Activated naive CD4-positive, alpha-beta T cell treated with anti-CD3 and anti-CD28 coated beads, Interleukin-2, amount 10 ng/mL, durations not matched to agents 7 days and 5 days (primary cell): ENCODE results near the gene NFAM1.

Source experiments
- CTCF ChIA-PET: fragments of 350-600 bp; sonication (Branson Sonifier 250); formaldehyde crosslinking; loops from one replicate; lab custom pipeline; 2021; ENCODE audit warnings: antibody characterized with exemption; lab: Charles Lee
- DNase-seq: peaks from one replicate; pipeline ENCODE4 v3.0.0-alpha.2; 2020
- H3K27ac Mint-ChIP-seq: one replicate; pipeline ENCODE4 v1.8.0; 2021; ENCODE audit warnings: mild to moderate bottlenecking, moderate library complexity, mixed read lengths
- H3K27me3 Mint-ChIP-seq: one replicate; pipeline ENCODE4 v1.8.0; 2021; ENCODE audit warnings: mild to moderate bottlenecking, mixed read lengths
- H3K36me3 Mint-ChIP-seq: one replicate; pipeline ENCODE4 v1.8.0; 2021; ENCODE audit warnings: mixed read lengths
- H3K4me1 Mint-ChIP-seq: one replicate; pipeline ENCODE4 v1.8.0; 2021; ENCODE audit warnings: mixed read lengths
- H3K4me3 Mint-ChIP-seq: one replicate; pipeline ENCODE4 v1.8.0; 2021; ENCODE audit warnings: mild to moderate bottlenecking, moderate library complexity, mixed read lengths
- H3K9me3 Mint-ChIP-seq: one replicate; pipeline ENCODE4 v1.8.0; 2021; ENCODE audit warnings: mixed read lengths

Gene NFAM1

GRCh38 chr22:42433754-42434682, 1.8 kb upstream of the NFAM1 start:
- H3K27ac Mint-ChIP-seq: no peak overlapping the region
- CTCF ChIA-PET: interaction anchor here (1.0 kb wide), 1 partner anchor 10 kb away, joined by 3 read pairs; no protein-coding TSS in a partner anchor
- H3K27me3 Mint-ChIP-seq: peaks cover 83% of the 10 kb centered on the region
- no peak overlapping the region for H3K4me3 Mint-ChIP-seq
- H3K4me1 Mint-ChIP-seq: peaks cover 21% of the 10 kb centered on the region
- no peak for DNase-seq
- no peaks in the 10 kb centered on the region for H3K9me3 Mint-ChIP-seq
- no peaks in the 10 kb centered on the region for H3K36me3 Mint-ChIP-seq

GRCh38 chr22:42432818-42433217, 615 bp upstream of the NFAM1 start:
- no peak overlapping the region for H3K27ac Mint-ChIP-seq
- no peaks in the 10 kb centered on the region for H3K9me3 Mint-ChIP-seq
- no peaks in the 10 kb centered on the region for H3K36me3 Mint-ChIP-seq
- CTCF ChIA-PET: interaction anchor here (1.4 kb wide), 1 partner anchor 128 kb away, joined by 4 read pairs; no protein-coding TSS in a partner anchor
- H3K27me3 Mint-ChIP-seq: peaks cover 86% of the 10 kb centered on the region
- peaks cover 14% of the 10 kb centered on the region for H3K4me1 Mint-ChIP-seq
- DNase-seq: no peak
- H3K4me3 Mint-ChIP-seq: no peak overlapping the region

GRCh38 chr22:42431401-42432019, 693 bp downstream of the NFAM1 start:
- no peak overlapping the region for H3K4me3 Mint-ChIP-seq
- CTCF ChIA-PET: interaction anchor here (0.6 to 1.4 kb wide), 3 partner anchors 13 to 129 kb away, joined by 3 to 4 read pairs (median 4); no protein-coding TSS in a partner anchor
- H3K27me3 Mint-ChIP-seq: peaks cover 80% of the 10 kb centered on the region

GRCh38 chr22:42430528-42431125, 1.6 kb downstream of the NFAM1 start:
- Mint-ChIP-seq H3K27me3 (peaks cover 80% of the 10 kb centered on the region), H3K36me3 (no peaks in the 10 kb centered on the region), H3K4me3 (no peak overlapping the region), H3K4me1 (no peaks in the 10 kb centered on the region), H3K27ac (no peak overlapping the region), H3K9me3 (no peaks in the 10 kb centered on the region)
- CTCF ChIA-PET: interaction anchor here (0.9 kb wide), 1 partner anchor 14 kb away, joined by 4 read pairs; no protein-coding TSS in a partner anchor
- no peak for DNase-seq

More at GRCh38 chr22:42431401-42432019, 693 bp downstream of the NFAM1 start:
- Mint-ChIP-seq H3K9me3 (no peaks in the 10 kb centered on the region), H3K36me3 (no peaks in the 10 kb centered on the region), H3K4me1 (peaks cover 3% of the 10 kb centered on the region), H3K27ac (no peak overlapping the region)
- no peak for DNase-seq

GRCh38 chr22:42428760-42429159, 3.4 kb downstream of the NFAM1 start:
- H3K27me3 Mint-ChIP-seq: peaks cover 70% of the 10 kb centered on the region
- no peak for DNase-seq
- H3K9me3 Mint-ChIP-seq: no peaks in the 10 kb centered on the region
- no peaks in the 10 kb centered on the region for H3K36me3 Mint-ChIP-seq
- no peak overlapping the region for H3K4me3 Mint-ChIP-seq
- CTCF ChIA-PET: no interaction called here
- no peaks in the 10 kb centered on the region for H3K4me1 Mint-ChIP-seq
- no peak overlapping the region for H3K27ac Mint-ChIP-seq

- CTCF ChIA-PET: no interaction called here
- H3K9me3 Mint-ChIP-seq: no peaks in the 10 kb centered on the region
- peaks cover 64% of the 10 kb centered on the region for H3K27me3 Mint-ChIP-seq
- no peaks in the 10 kb centered on the region for H3K4me1 Mint-ChIP-seq
- no peaks in the 10 kb centered on the region for H3K36me3 Mint-ChIP-seq
- DNase-seq: no peak
- no peak overlapping the region for H3K4me3 Mint-ChIP-seq
- H3K27ac Mint-ChIP-seq: no peak overlapping the region
These were observed 4.2 kb downstream of the NFAM1 start for GRCh38 chr22:42428025-42428424.

GRCh38 chr22:42427167-42427566, 5.0 kb downstream of the NFAM1 start:
- no peak for DNase-seq
- H3K9me3 Mint-ChIP-seq: no peaks in the 10 kb centered on the region

GRCh38 chr22:42425989-42426355, 6.2 kb downstream of the NFAM1 start:
- DNase-seq: no peak
- Mint-ChIP-seq H3K4me3 (no peak overlapping the region), H3K36me3 (no peaks in the 10 kb centered on the region), H3K9me3 (no peaks in the 10 kb centered on the region), H3K27ac (no peak overlapping the region), H3K27me3 (peaks cover 64% of the 10 kb centered on the region), H3K4me1 (peaks cover 2% of the 10 kb centered on the region)
- CTCF ChIA-PET: no interaction called here

More at GRCh38 chr22:42427167-42427566, 5.0 kb downstream of the NFAM1 start:
- Mint-ChIP-seq H3K36me3 (no peaks in the 10 kb centered on the region), H3K27ac (no peak overlapping the region), H3K27me3 (peaks cover 64% of the 10 kb centered on the region), H3K4me1 (no peaks in the 10 kb centered on the region), H3K4me3 (no peak overlapping the region)
- CTCF ChIA-PET: no interaction called here

GRCh38 chr22:42425337-42425988, 6.7 kb downstream of the NFAM1 start:
- DNase-seq: no peak
- Mint-ChIP-seq H3K4me3 (no peak overlapping the region), H3K36me3 (no peaks in the 10 kb centered on the region), H3K9me3 (no peaks in the 10 kb centered on the region), H3K27ac (no peak overlapping the region), H3K4me1 (peaks cover 2% of the 10 kb centered on the region), H3K27me3 (peaks cover 62% of the 10 kb centered on the region)
- CTCF ChIA-PET: no interaction called here

GRCh38 chr22:42419243-42419881, 12.8 kb downstream of the NFAM1 start:
- CTCF ChIA-PET: no interaction called here
- Mint-ChIP-seq H3K9me3 (no peaks in the 10 kb centered on the region), H3K27ac (no peak overlapping the region), H3K4me1 (peaks cover 2% of the 10 kb centered on the region), H3K27me3 (peaks cover 50% of the 10 kb centered on the region), H3K4me3 (no peak overlapping the region), H3K36me3 (no peaks in the 10 kb centered on the region)
- no peak for DNase-seq

- no peak overlapping the region for H3K27ac Mint-ChIP-seq
- no peak for DNase-seq
- peaks cover 50% of the 10 kb centered on the region for H3K27me3 Mint-ChIP-seq
- H3K36me3 Mint-ChIP-seq: no peaks in the 10 kb centered on the region
- peaks cover 2% of the 10 kb centered on the region for H3K4me1 Mint-ChIP-seq
- no peaks in the 10 kb centered on the region for H3K9me3 Mint-ChIP-seq
- CTCF ChIA-PET: no interaction called here
- H3K4me3 Mint-ChIP-seq: no peak overlapping the region
These were observed 13.4 kb downstream of the NFAM1 start for GRCh38 chr22:42418811-42419242.

- CTCF ChIA-PET: no interaction called here
- Mint-ChIP-seq H3K4me1 (peaks cover 2% of the 10 kb centered on the region), H3K4me3 (no peak overlapping the region), H3K27ac (no peak overlapping the region), H3K9me3 (no peaks in the 10 kb centered on the region), H3K27me3 (peaks cover 50% of the 10 kb centered on the region), H3K36me3 (no peaks in the 10 kb centered on the region)
- no peak for DNase-seq
These were observed 14.4 kb downstream of the NFAM1 start for GRCh38 chr22:42417645-42418305.

- no peak overlapping the region for H3K27ac Mint-ChIP-seq
- no peak overlapping the region for H3K4me3 Mint-ChIP-seq
- DNase-seq: no peak
- H3K4me1 Mint-ChIP-seq: peaks cover 2% of the 10 kb centered on the region
- CTCF ChIA-PET: interaction anchor here (1.0 kb wide), 1 partner anchor 119 kb away, joined by 3 read pairs; no protein-coding TSS in a partner anchor
- no peaks in the 10 kb centered on the region for H3K36me3 Mint-ChIP-seq
- H3K27me3 Mint-ChIP-seq: peaks cover 44% of the 10 kb centered on the region
- H3K9me3 Mint-ChIP-seq: no peaks in the 10 kb centered on the region
These were observed 15.5 kb downstream of the NFAM1 start for GRCh38 chr22:42416671-42417230.
